Cardiac fibroblast (primary cell): ENCODE data around the gene CPTP.

Experiments used
- DNase-seq, 2 donors: peaks; one replicate each; pipeline versions ENCODE4 v3.0.0 to v3.0.0-alpha.2; 2010; ENCODE audit warnings: low read depth in 2 of 2
- H3K4me3 ChIP-seq, 2 donors: replicated peaks in 1 of 2; 1 replicate in 1 of 2; 2 replicates in 1 of 2; pipeline ENCODE4 v1.5.1; 2011; ENCODE audit warnings: low read depth in 2 of 2, low read length in 2 of 2, mild to moderate bottlenecking in 2 of 2, moderate library complexity in 1 of 2
- CTCF ChIP-seq: IDR thresholded peaks from one replicate; pipeline ENCODE4 v1.5.1; 2011; ENCODE audit warnings: low read depth, mild to moderate bottlenecking, low read length, inconsistent platforms

CPTP gene

GRCh38 chr1:1324524-1325287 lies at the start of gene CPTP, which contains the start of gene INTS11:
Gene CPTP, plus strand, starts transcription at chr1:1324802. Its CDS starts 2,109 bp downstream, at chr1:1326911.
Gene INTS11, minus strand, starts transcription at chr1:1324660. Its CDS starts 52 bp downstream, at chr1:1324608.
- DNase-seq = peak; percentile 90 to 93
- no peak for TF ChIP-seq CTCF
- peak within 1 kb of the TSS; percentile 81 to 86 for H3K4me3 ChIP-seq

- no peak for DNase-seq
- no peak for TF ChIP-seq CTCF
- no peak overlapping the region for H3K4me3 ChIP-seq
Observed at GRCh38 chr1:1274931-1275431, 49.6 kb upstream of the CPTP start.

- no peak for DNase-seq
- no peak for TF ChIP-seq CTCF
Observed at GRCh38 chr1:1275836-1276235, 48.8 kb upstream of the CPTP start.

GRCh38 chr1:1278620-1279019 lies 46.0 kb upstream of the CPTP start:
- no peak for DNase-seq
- no peak for TF ChIP-seq CTCF
- H3K4me3 ChIP-seq = no peak overlapping the region

More at GRCh38 chr1:1275836-1276235, 48.8 kb upstream of the CPTP start:
- no peak overlapping the region for H3K4me3 ChIP-seq

- TF ChIP-seq CTCF = no peak
- DNase-seq = no peak
- H3K4me3 ChIP-seq = no peak overlapping the region
Observed at GRCh38 chr1:1279028-1279427, 45.6 kb upstream of the CPTP start.

- DNase-seq = no peak
- H3K4me3 ChIP-seq = no peak overlapping the region
- TF ChIP-seq CTCF = no peak
Observed at GRCh38 chr1:1280782-1281481, 43.7 kb upstream of the CPTP start.
